ENCODE results near the gene NTMT1. TPM values are rescaled to one million over a fixed set of nuclear protein-coding genes. Genes with fewer than 3 reads are reported as not detected.

Gene NTMT1
- polyA plus RNA-seq, 2 of the 4 experiments (the other 2 are of a cell fraction) = 49.4 to 92.2 TPM

- FAIRE-seq (no peak), ATAC-seq (no peak), DNase-seq (ENCODE audit: low read depth in 1 of 2, low spot score in 1 of 2) (no peak)
- ChIA-PET CTCF (interaction anchor here (1.0 to 26.2 kb wide), 5 partner anchors 8 to 499 kb away, joined by 4 to 947 read pairs (median 16); partner anchors contain the start of gene ASB6), POLR2A (no interaction called here)
- Histone ChIP-seq H3K9me3 (no peaks in the 10 kb centered on the region), H3K4me3 (no peak overlapping the region), H3K4me2 (no peak overlapping the region), H3K27ac (no peak overlapping the region), H3K4me1 (peaks cover 18% of the 10 kb centered on the region)
- TF ChIP-seq JUN (IDR thresholded peaks at IDR 0.05) (no peak), POLR2AphosphoS2 (conservative IDR thresholded peaks at IDR 0.05; ENCODE audit: low read length) (no peak), MAX (IDR thresholded peaks at IDR 0.05) (no peak), FOSB (CRISPR knock-in tag; IDR thresholded peaks at IDR 0.05) (no peak), BHLHE40 (IDR thresholded peaks at IDR 0.05; ENCODE audit: low read depth, low read length) (no peak), RARB (CRISPR knock-in tag; IDR thresholded peaks at IDR 0.05) (no peak), HDAC2 (IDR thresholded peaks at IDR 0.05) (no peak), SMC3 (IDR thresholded peaks at IDR 0.05) (no peak), ELK1 (IDR thresholded peaks at IDR 0.05; ENCODE audit: low read depth, low read length) (no peak), HOXB13 (CRISPR knock-in tag; IDR thresholded peaks at IDR 0.05; ENCODE audit: low read depth) (no peak), CHD4 (IDR thresholded peaks at IDR 0.05; ENCODE audit: borderline replicate concordance) (no peak)
- 93% methylated on average over 13 of the region's 13 CpGs for WGBS (ENCODE audit: missing lambda C conversion rate)
Observed at GRCh38 chr9:129632460-129632859, 6.5 kb downstream of the NTMT1 start.

DNA sequence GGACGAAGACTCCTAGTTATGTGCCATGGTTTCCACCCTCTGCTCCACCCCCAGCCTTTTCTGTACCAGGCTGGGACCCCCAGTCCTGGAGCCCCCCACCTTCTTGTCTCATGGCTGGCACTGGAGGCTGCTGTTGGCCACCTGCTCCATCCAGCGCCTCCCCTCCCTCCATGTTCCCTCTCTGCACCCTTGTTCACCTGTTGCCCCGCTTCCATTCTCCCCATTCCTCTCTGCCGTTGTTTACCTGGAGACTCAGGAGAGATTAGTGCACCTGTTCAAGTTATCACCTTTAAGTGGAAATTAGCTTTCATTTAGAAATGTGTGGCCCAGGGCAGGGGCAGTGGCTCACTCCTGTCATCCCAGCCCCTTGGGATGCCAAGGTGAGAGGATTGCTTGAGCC, 7.2 kb downstream of the NTMT1 start:
- POLR2A ChIA-PET = interaction anchor here (0.6 kb wide), 1 partner anchor 7 kb away, joined by 3 read pairs; the partner anchor contains the start of gene NTMT1
- H3K4me3 ChIP-seq = no peak overlapping the region
- FAIRE-seq (no peak), DNase-seq (ENCODE audit: low read depth in 1 of 2, low spot score in 1 of 2) (no peak), ATAC-seq (no peak)
- no peak overlapping the region for H3K4me2 ChIP-seq
- TF ChIP-seq HOXB13 (CRISPR knock-in tag; IDR thresholded peaks at IDR 0.05; ENCODE audit: low read depth) (no peak), CBX8 (IDR thresholded peaks at IDR 0.05) (no peak), RFX5 (IDR thresholded peaks at IDR 0.05) (no peak)
- H3K27ac ChIP-seq = no peak overlapping the region
- CTCF ChIA-PET = interaction anchor here (1.0 to 26.2 kb wide), 5 partner anchors 7 to 500 kb away, joined by 4 to 947 read pairs (median 16); partner anchors contain the start of gene ASB6
- WGBS (ENCODE audit: missing lambda C conversion rate) = 94% methylated on average over 4 of the region's 4 CpGs
- H3K9me3 ChIP-seq = no peaks in the 10 kb centered on the region
- H3K4me1 ChIP-seq = peaks cover 12% of the 10 kb centered on the region; the same call in 2 of the 3 replicates

DNA sequence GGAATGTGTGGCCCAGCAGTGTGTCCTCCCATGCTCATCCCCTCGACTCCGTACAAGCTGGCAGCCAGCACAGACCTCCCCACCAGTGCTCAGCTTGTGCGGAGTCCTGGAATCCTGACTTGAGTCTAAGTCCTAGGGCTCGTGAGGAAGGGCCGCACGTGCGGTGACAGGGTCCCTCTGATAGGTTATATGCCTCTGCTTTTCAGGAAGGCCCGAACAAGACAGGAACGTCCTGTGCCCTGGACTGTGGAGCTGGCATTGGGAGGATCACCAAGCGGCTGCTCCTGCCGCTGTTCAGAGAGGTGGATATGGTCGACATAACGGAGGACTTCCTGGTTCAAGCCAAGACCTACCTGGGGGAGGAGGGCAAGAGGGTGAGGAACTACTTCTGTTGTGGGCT, 7.9 kb downstream of the NTMT1 start:
- DNase-seq (ENCODE audit: low read depth in 1 of 2, low spot score in 1 of 2) (no peak), ATAC-seq (no peak), FAIRE-seq (no peak)
- Histone ChIP-seq H3K9me3 (no peaks in the 10 kb centered on the region), H3K4me3 (no peak overlapping the region), H3K4me2 (no peak overlapping the region), H3K4me1 (peaks cover 7% of the 10 kb centered on the region; the same call in 2 of the 3 replicates), H3K27ac (no peak overlapping the region)
- CTCF ChIA-PET = interaction anchor here (0.9 to 26.2 kb wide), 6 partner anchors 6 to 500 kb away, joined by 3 to 947 read pairs (median 12); partner anchors contain the start of gene ASB6
- 96% methylated on average over 12 of the region's 13 CpGs for WGBS (ENCODE audit: missing lambda C conversion rate)
- POLR2A ChIA-PET = interaction anchor here (0.6 kb wide), 1 partner anchor 8 kb away, joined by 3 read pairs; the partner anchor contains the start of gene NTMT1
- TF ChIP-seq CBX8 (IDR thresholded peaks at IDR 0.05) (no peak), MYC (IDR thresholded peaks at IDR 0.05; ENCODE audit: borderline replicate concordance, low read length) (no peak), JUNB (IDR thresholded peaks at IDR 0.05) (no peak), REST (IDR thresholded peaks at IDR 0.05) (no peak), ZFP36 (IDR thresholded peaks at IDR 0.05; ENCODE audit: borderline replicate concordance, partially characterized antibody) (no peak), ZC3H11A (IDR thresholded peaks at IDR 0.05) (no peak), FOXS1 (CRISPR knock-in tag; IDR thresholded peaks at IDR 0.05) (no peak), E2F6 (IDR thresholded peaks at IDR 0.05; ENCODE audit: borderline replicate concordance, low read depth) (no peak), RFX5 (IDR thresholded peaks at IDR 0.05) (no peak), FOSB (CRISPR knock-in tag; IDR thresholded peaks at IDR 0.05) (no peak), TFCP2L1 (CRISPR knock-in tag; IDR thresholded peaks at IDR 0.05) (no peak), EHMT2 (IDR thresholded peaks at IDR 0.05; ENCODE audit: low read depth) (no peak)
- TF ChIP-seq, protein P1, sequence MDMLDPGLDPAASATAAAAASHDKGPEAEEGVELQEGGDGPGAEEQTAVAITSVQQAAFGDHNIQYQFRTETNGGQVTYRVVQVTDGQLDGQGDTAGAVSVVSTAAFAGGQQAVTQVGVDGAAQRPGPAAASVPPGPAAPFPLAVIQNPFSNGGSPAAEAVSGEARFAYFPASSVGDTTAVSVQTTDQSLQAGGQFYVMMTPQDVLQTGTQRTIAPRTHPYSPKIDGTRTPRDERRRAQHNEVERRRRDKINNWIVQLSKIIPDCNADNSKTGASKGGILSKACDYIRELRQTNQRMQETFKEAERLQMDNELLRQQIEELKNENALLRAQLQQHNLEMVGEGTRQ (IDR thresholded peaks at IDR 0.05) = no peak

Data from A549 (cell line).